ENCODE data around the gene VPS4A. TPM values are rescaled to one million over a fixed set of nuclear protein-coding genes. Genes with fewer than 3 reads are reported as not detected.

VPS4A gene
- total and polyA plus RNA-seq, 12 donors = 28.1 to 55.1 (median 34.6) TPM

DNA sequence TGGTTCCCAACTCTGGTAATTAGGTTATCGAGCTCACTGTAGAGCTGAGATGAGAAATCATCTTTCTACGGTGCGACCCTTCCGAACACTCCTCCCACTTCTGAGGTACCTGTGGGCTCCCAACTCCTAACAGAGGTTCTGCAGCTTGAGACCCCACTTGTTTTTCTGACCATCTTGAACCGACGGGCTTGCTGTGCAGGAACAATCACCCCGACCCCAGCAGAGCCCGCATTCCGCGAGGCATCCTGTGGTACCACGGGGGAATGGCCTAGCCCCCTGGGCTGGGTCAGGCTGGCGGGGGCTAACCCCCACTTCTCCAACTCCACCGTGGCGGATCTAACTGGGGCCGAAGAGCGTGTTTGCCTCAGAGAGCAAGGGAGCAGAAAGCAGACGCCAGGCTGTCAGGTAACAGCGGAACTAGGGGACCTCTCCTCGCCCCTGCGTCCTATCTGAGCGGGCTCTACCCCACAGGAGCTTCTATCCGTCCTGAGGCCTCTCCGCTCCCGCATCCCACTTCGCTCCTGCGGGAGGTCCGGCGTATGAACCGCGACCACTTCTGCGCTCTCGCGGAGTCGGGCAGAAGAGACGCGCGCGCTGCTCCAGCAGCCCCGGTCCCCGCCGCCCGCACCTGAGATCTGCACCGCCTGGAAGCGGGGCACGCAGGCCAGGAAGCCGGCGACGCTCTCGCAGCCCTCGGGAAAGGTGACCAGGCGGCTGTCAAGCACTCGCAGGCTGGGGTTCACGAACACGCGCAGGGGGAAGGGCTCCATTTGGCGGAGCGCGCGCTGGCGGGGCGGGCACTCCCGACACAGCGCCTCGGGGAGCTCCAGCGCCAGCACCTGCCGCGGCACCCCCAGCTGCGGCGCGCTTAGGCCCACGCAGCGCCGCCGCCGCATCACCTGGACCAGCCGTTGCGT, 18.5 kb downstream of the VPS4A start:
- TF ChIP-seq CTCF (IDR thresholded peaks at IDR 0.05) = no peak
- TF ChIP-seq POLR2A (IDR thresholded peaks at IDR 0.05) = no peak
- Histone ChIP-seq H3K4me3 (peak overlapping the region; percentile 5 to 86 (median 54)), H3K9me3 (replicated peaks in 1 of 3) (no peaks in the 10 kb centered on the region), H3K36me3 (replicated peaks in 1 of 2) (peaks cover 0 to 66% of the 10 kb centered on the region in 2 donors), H3K27ac (peak overlapping the region; percentile 74 to 88 (median 86)), H3K4me1 (replicated peaks in 1 of 2) (peaks cover 16 to 49% of the 10 kb centered on the region in 2 donors), H3K27me3 (no peaks in the 10 kb centered on the region)
- DNase-seq = peak in 5 of 7 donors; percentile 45 to 67 (median 50)
- intact Hi-C loops (cut with DNase I) = no loop called here
- WGBS, 4 donors = 4 to 52% (median 11%) methylated on average over 11 to 77 of the region's 77 CpGs

DNA sequence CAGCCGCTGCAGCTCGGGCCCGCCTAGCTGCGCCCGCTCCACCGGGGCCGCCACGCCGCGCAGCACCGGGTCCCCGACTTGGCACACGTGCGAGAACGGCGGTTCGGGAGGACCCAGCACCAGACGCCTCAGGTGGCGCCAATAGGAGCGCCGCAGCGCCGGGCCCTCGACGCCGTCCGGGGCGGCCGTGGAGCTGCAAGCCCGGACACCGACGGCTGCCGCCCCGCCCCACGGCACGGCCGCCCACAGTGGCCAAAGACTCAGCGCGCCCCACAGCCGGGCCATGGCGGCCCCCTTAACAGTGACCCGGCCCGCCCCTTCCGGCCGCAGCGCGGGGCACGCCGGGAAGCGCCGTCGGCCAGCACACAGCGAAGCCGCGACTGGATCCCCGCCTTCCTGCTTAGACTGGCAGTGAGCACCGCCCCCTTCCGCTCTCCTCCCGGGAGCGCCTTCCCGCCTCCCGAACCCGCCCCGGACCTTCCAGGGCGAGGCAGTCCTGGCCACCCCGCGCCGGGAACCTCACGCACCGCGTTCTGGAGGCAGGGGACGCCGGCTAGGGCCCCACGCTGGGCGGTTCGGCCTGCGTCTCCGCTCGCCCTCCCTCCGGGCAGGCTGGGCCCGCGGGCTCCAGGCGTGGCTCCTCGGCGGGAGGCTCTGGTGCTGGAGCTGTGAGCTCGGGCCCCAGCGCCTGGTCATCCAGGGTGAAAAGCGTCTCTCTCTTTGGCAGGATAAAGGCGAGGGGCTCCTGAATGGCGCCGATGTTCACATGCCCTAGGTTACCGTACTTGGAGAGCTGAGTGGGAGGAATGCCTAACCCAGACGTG, 19.3 kb downstream of the VPS4A start, which contains the start of gene PDF:
Gene PDF, minus strand, starts transcription at position 303 of the 824 bp plus-strand sequence. Its CDS starts 18 bp downstream, at position 285.
- 0 to 5% (median 1%) methylated on average over 13 to 93 of the region's 93 CpGs for WGBS, 4 donors
- peak; percentile 93 to 96 (median 94) for DNase-seq
- H3K36me3 ChIP-seq (replicated peaks in 1 of 2) = peaks cover 0 to 66% of the 10 kb centered on the region in 2 donors
- intact Hi-C loops (cut with DNase I) = no loop called here
- TF ChIP-seq CTCF (IDR thresholded peaks at IDR 0.05) (peak in 1 of 6 experiments; percentile 3), POLR2A (IDR thresholded peaks at IDR 0.05) (peak; percentile 41 to 76)
- H3K4me1 ChIP-seq (replicated peaks in 1 of 2) = peaks cover 16 to 47% of the 10 kb centered on the region in 2 donors
- peak within 1 kb of the TSS; percentile 74 to 88 (median 86) for H3K27ac ChIP-seq
- peak within 1 kb of the TSS; percentile 5 to 86 (median 54) for H3K4me3 ChIP-seq
- H3K9me3 ChIP-seq (replicated peaks in 1 of 3) = no peaks in the 10 kb centered on the region
- H3K27me3 ChIP-seq = no peaks in the 10 kb centered on the region

GRCh38 chr16:69334696-69335095, 23.5 kb downstream of the VPS4A start:
- DNase-seq = no peak
- Histone ChIP-seq H3K4me3 (no peak overlapping the region), H3K36me3 (replicated peaks in 1 of 2) (peaks cover 0 to 54% of the 10 kb centered on the region in 2 donors), H3K27me3 (no peaks in the 10 kb centered on the region), H3K4me1 (replicated peaks in 1 of 2) (peaks cover 8 to 26% of the 10 kb centered on the region in 2 donors), H3K9me3 (replicated peaks in 1 of 3) (no peaks in the 10 kb centered on the region), H3K27ac (no peak overlapping the region)
- no peak for TF ChIP-seq POLR2A (IDR thresholded peaks at IDR 0.05)
- no peak for TF ChIP-seq CTCF (IDR thresholded peaks at IDR 0.05)
- intact Hi-C loops (cut with DNase I) = no loop called here
- WGBS, 4 donors = 88 to 98% (median 92%) methylated on average over 5 to 9 of the region's 9 CpGs
